HepG2 (cell line): Measurements from ENCODE around the gene FGF19. TPM values are rescaled to one million over a fixed set of nuclear protein-coding genes. Genes with fewer than 3 reads are reported as not detected.

ENCODE experiments used
- FOXM1 ChIP-seq: sonication (generic); formaldehyde crosslinking; IDR thresholded peaks from 2 replicates; pipeline ENCODE4 v1.5.0; 2020; ENCODE audit warnings: missing genetic modification reagents
- HCFC1 ChIP-seq: fragments of 150-350 bp; IDR thresholded peaks from 2 replicates; pipeline ENCODE4 v1.6.1; 2014; ENCODE audit warnings: low read depth, low read length
- HNF4A ChIP-seq: sonication (generic); formaldehyde crosslinking; IDR thresholded peaks from 2 replicates; pipeline ENCODE4 v1.4.0; 2020; ENCODE audit warnings: missing genetic modification reagents
- NCOA2 ChIP-seq: sonication (generic); formaldehyde crosslinking; IDR thresholded peaks from 2 replicates; pipeline ENCODE4 v1.8.0; 2022; ENCODE audit warnings: inconsistent platforms
- SOX5 ChIP-seq: IDR thresholded peaks from 2 replicates; pipeline ENCODE4 v1.6.1; 2016; ENCODE audit warnings: borderline replicate concordance
- ZNF432 ChIP-seq: sonication (generic); formaldehyde crosslinking; IDR thresholded peaks from 2 replicates; pipeline ENCODE4 v1.5.0; 2020; ENCODE audit warnings: missing genetic modification reagents, mild to moderate bottlenecking, borderline replicate concordance
- polyA plus RNA-seq, 8 experiments: library from polyadenylated mRNA; depleted of rRNA in 3 of 8; stranded (reverse) in 7 of 8; unstranded in 1 of 8; fragments of >200 nt; fragmentation: Illumina TruSeq in 4 of 8; extraction: Trizol in 4 of 8; gene quantifications; 2 replicates each; pipeline versions ENCODE4 v1.2.1 to v1.2.3, GENCODE V29; 2011 to 2016; ENCODE audit warnings: low read depth in 4 of 8, missing spikeins in 1 of 8, mixed read lengths in 1 of 8; ENCODE audit not compliant: insufficient read depth in 1 of 8
- total RNA-seq, 5 experiments: library from RNA; depleted of rRNA; stranded (reverse); fragments of >200 nt; fragmentation: Illumina TruSeq; extraction: Trizol; gene quantifications; 2 replicates each; pipeline ENCODE4 v1.2.3, GENCODE V29; 2016; ENCODE audit warnings: low read depth in 1 of 5
- TF ChIP-seq, protein P1 (sequence below), 2 experiments: fragments of 450-650 bp in 1 of 2; sonication (generic) in 1 of 2; formaldehyde crosslinking in 1 of 2; IDR thresholded peaks; 2 replicates each; pipeline versions ENCODE4 v1.6.1 to v1.8.0; 2016 to 2022; ENCODE audit warnings: antibody characterized with exemption in 1 of 2, mild to moderate bottlenecking in 1 of 2, missing genetic modification reagents in 1 of 2
- TF ChIP-seq, protein P2 (sequence below): sonication (generic); formaldehyde crosslinking; IDR thresholded peaks from 2 replicates; pipeline ENCODE4; 2020; ENCODE audit warnings: missing genetic modification reagents, mild to moderate bottlenecking, borderline replicate concordance
- TF ChIP-seq, protein P3 (sequence below): sonication (generic); formaldehyde crosslinking; IDR thresholded peaks from 2 replicates; pipeline ENCODE4 v1.8.1; 2023; ENCODE audit warnings: mild to moderate bottlenecking, missing genetic modification reagents
- TF ChIP-seq, protein P4 (sequence below): sonication (generic); formaldehyde crosslinking; IDR thresholded peaks from 2 replicates; pipeline ENCODE4 v1.5.0; 2020; ENCODE audit warnings: missing genetic modification reagents
- TF ChIP-seq, protein P5 (sequence below): sonication (generic); formaldehyde crosslinking; IDR thresholded peaks from 2 replicates; pipeline ENCODE4 v1.5.0; 2020; ENCODE audit warnings: mild to moderate bottlenecking, missing genetic modification reagents, moderate library complexity

The FGF19 gene
- total and polyA plus RNA-seq, 2 of the 13 experiments (the other 11 are each of a cell fraction or from before 2014, with no cell fraction given): 0.07 TPM; not detected in 1

DNA sequence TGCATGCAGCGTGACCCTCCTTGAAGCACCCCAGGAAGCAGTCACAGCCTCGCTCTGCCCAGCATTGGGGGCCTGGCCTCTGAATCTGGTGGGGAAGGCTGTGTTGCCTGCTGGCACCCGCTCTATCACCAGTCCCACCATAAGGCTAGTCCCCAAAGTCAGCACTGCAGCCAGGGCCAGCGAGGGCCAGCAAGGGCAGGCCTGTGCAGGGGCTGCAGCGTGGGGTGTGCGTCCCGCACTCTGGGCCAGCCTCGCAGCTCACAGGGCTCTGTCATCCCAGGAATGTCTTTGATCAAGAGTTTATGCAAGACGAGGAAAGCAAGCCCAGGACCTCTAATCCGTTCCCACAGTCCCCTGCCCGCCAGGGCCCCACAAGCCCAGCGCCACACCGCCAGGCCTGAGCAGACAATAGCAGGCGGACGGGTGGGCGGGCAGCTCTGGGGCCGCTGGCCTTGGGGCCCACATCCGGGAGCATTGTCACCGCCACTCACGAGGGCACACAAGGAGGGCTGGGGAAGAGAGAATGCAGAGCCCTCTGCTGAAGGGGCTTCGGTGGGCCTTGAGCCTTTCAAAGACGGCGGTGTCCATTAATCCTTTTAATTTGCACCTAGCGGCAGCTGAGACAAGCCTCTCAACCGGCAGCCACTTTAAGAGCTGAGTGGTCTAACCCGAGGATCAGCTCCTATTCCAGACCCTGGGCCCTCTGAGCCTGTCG, 45.8 kb downstream of the FGF19 start (continued):
- TF ChIP-seq, protein P1, sequence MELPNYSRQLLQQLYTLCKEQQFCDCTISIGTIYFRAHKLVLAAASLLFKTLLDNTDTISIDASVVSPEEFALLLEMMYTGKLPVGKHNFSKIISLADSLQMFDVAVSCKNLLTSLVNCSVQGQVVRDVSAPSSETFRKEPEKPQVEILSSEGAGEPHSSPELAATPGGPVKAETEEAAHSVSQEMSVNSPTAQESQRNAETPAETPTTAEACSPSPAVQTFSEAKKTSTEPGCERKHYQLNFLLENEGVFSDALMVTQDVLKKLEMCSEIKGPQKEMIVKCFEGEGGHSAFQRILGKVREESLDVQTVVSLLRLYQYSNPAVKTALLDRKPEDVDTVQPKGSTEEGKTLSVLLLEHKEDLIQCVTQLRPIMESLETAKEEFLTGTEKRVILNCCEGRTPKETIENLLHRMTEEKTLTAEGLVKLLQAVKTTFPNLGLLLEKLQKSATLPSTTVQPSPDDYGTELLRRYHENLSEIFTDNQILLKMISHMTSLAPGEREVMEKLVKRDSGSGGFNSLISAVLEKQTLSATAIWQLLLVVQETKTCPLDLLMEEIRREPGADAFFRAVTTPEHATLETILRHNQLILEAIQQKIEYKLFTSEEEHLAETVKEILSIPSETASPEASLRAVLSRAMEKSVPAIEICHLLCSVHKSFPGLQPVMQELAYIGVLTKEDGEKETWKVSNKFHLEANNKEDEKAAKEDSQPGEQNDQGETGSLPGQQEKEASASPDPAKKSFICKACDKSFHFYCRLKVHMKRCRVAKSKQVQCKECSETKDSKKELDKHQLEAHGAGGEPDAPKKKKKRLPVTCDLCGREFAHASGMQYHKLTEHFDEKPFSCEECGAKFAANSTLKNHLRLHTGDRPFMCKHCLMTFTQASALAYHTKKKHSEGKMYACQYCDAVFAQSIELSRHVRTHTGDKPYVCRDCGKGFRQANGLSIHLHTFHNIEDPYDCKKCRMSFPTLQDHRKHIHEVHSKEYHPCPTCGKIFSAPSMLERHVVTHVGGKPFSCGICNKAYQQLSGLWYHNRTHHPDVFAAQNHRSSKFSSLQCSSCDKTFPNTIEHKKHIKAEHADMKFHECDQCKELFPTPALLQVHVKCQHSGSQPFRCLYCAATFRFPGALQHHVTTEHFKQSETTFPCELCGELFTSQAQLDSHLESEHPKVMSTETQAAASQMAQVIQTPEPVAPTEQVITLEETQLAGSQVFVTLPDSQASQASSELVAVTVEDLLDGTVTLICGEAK (IDR thresholded peaks at IDR 0.05): no peak
- TF ChIP-seq, protein P1 (CRISPR knock-in tag; IDR thresholded peaks at IDR 0.05): no peak
- TF ChIP-seq, protein P2, sequence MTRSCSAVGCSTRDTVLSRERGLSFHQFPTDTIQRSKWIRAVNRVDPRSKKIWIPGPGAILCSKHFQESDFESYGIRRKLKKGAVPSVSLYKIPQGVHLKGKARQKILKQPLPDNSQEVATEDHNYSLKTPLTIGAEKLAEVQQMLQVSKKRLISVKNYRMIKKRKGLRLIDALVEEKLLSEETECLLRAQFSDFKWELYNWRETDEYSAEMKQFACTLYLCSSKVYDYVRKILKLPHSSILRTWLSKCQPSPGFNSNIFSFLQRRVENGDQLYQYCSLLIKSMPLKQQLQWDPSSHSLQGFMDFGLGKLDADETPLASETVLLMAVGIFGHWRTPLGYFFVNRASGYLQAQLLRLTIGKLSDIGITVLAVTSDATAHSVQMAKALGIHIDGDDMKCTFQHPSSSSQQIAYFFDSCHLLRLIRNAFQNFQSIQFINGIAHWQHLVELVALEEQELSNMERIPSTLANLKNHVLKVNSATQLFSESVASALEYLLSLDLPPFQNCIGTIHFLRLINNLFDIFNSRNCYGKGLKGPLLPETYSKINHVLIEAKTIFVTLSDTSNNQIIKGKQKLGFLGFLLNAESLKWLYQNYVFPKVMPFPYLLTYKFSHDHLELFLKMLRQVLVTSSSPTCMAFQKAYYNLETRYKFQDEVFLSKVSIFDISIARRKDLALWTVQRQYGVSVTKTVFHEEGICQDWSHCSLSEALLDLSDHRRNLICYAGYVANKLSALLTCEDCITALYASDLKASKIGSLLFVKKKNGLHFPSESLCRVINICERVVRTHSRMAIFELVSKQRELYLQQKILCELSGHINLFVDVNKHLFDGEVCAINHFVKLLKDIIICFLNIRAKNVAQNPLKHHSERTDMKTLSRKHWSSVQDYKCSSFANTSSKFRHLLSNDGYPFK (CRISPR knock-in tag): peak; percentile 60; the same call in 1 of the 2 replicates
- TF ChIP-seq, protein P3, sequence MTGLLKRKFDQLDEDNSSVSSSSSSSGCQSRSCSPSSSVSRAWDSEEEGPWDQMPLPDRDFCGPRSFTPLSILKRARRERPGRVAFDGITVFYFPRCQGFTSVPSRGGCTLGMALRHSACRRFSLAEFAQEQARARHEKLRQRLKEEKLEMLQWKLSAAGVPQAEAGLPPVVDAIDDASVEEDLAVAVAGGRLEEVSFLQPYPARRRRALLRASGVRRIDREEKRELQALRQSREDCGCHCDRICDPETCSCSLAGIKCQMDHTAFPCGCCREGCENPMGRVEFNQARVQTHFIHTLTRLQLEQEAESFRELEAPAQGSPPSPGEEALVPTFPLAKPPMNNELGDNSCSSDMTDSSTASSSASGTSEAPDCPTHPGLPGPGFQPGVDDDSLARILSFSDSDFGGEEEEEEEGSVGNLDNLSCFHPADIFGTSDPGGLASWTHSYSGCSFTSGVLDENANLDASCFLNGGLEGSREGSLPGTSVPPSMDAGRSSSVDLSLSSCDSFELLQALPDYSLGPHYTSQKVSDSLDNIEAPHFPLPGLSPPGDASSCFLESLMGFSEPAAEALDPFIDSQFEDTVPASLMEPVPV: peak; percentile 79
- no peak for TF ChIP-seq ZNF432 (CRISPR knock-in tag)
- TF ChIP-seq HNF4A (CRISPR knock-in tag): peak; percentile 72; the same call in 1 of the 2 replicates
- TF ChIP-seq HCFC1: peak; percentile 19; the same call in 1 of the 2 replicates
- TF ChIP-seq FOXM1 (CRISPR knock-in tag): no peak
- TF ChIP-seq, protein P4, sequence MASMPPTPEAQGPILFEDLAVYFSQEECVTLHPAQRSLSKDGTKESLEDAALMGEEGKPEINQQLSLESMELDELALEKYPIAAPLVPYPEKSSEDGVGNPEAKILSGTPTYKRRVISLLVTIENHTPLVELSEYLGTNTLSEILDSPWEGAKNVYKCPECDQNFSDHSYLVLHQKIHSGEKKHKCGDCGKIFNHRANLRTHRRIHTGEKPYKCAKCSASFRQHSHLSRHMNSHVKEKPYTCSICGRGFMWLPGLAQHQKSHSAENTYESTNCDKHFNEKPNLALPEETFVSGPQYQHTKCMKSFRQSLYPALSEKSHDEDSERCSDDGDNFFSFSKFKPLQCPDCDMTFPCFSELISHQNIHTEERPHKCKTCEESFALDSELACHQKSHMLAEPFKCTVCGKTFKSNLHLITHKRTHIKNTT: no peak
- peak; percentile 100 for TF ChIP-seq SOX5 (CRISPR knock-in tag)
- TF ChIP-seq, protein P5, sequence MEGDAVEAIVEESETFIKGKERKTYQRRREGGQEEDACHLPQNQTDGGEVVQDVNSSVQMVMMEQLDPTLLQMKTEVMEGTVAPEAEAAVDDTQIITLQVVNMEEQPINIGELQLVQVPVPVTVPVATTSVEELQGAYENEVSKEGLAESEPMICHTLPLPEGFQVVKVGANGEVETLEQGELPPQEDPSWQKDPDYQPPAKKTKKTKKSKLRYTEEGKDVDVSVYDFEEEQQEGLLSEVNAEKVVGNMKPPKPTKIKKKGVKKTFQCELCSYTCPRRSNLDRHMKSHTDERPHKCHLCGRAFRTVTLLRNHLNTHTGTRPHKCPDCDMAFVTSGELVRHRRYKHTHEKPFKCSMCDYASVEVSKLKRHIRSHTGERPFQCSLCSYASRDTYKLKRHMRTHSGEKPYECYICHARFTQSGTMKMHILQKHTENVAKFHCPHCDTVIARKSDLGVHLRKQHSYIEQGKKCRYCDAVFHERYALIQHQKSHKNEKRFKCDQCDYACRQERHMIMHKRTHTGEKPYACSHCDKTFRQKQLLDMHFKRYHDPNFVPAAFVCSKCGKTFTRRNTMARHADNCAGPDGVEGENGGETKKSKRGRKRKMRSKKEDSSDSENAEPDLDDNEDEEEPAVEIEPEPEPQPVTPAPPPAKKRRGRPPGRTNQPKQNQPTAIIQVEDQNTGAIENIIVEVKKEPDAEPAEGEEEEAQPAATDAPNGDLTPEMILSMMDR (CRISPR knock-in tag): 0 out of 2 replicates have a peak, but pooled peaks have one; percentile 11
- peak; percentile 94 for TF ChIP-seq NCOA2 (CRISPR knock-in tag)
